ENCODE results near the gene HMOX1.

DNA sequence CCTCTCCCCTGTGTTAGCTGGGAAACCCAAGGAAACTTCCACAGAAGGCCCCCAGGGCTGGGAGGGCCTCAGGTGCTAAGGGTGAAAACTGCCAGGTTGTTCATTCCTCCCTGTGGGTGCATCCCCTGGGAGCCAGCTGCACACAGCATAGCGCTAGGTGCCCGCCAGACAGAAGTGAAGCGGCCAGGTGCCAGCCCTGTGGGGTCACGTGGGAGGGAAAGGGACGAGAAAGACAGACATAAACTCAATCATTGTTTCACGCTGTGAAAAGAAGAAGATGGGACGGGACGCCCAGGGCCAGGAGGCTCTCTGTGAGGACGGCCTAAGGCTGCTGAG, 31.6 kb upstream of the HMOX1 start:
- TF ChIP-seq, protein P1, sequence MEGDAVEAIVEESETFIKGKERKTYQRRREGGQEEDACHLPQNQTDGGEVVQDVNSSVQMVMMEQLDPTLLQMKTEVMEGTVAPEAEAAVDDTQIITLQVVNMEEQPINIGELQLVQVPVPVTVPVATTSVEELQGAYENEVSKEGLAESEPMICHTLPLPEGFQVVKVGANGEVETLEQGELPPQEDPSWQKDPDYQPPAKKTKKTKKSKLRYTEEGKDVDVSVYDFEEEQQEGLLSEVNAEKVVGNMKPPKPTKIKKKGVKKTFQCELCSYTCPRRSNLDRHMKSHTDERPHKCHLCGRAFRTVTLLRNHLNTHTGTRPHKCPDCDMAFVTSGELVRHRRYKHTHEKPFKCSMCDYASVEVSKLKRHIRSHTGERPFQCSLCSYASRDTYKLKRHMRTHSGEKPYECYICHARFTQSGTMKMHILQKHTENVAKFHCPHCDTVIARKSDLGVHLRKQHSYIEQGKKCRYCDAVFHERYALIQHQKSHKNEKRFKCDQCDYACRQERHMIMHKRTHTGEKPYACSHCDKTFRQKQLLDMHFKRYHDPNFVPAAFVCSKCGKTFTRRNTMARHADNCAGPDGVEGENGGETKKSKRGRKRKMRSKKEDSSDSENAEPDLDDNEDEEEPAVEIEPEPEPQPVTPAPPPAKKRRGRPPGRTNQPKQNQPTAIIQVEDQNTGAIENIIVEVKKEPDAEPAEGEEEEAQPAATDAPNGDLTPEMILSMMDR (IDR thresholded peaks at IDR 0.05; ENCODE audit: low read depth, low read length, poor library complexity, severe bottlenecking) = no peak
- no peak for TF ChIP-seq EZH2phosphoT487 (IDR thresholded peaks at IDR 0.05; ENCODE audit: borderline replicate concordance, low read length)

Measured in DOHH2 (cell line).